Hematopoietic multipotent progenitor cell treated with erythropoietin and hydrocortisone succinate and interleukin-3 and kit ligand, for 17 days (in vitro differentiated cells): ENCODE data around the gene IGFL2.
"Not testable (repeated sequence)": the region's sequence is repeated elsewhere in the genome, so short reads cannot be mapped to it uniquely, and the experiment has no call there.

Experiments used
- DNase-seq: peaks from one replicate; pipeline ENCODE4 v3.0.0-alpha.2; 2015; ENCODE audit warnings: low spot score

The IGFL2 gene

GRCh38 chr19:46142294-46142693 lies 5.7 kb upstream of the IGFL2 start:
- no peak for DNase-seq

GRCh38 chr19:46144756-46145155 lies 3.3 kb upstream of the IGFL2 start:
- no peak for DNase-seq

GRCh38 chr19:46147166-46147740 lies 785 bp upstream of the IGFL2 start:
- no peak for DNase-seq

- DNase-seq: no peak
These were observed 2.6 kb downstream of the IGFL2 start for GRCh38 chr19:46150606-46151005.

DNA sequence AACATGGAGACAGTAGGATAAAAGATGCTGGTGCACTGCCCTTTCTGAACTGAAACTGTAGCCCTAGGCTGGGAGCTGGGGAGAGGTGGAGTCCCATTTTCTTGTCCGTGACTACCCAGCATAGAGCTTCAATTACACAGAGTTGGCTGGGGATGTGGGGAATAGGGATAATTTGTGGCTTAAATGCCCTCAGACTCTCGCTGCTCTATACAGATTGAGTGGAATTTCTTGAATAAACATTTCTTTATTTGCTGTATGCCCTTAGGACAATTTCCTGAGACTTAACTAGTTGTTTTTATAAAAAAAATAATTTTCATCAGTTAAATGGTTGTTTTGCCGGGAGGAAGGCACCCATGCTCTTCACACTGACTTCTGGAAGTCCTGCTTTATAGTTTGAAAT lies 7.2 kb downstream of the IGFL2 start:
- DNase-seq: no peak

- DNase-seq: no peak
These were observed 11.6 kb downstream of the IGFL2 start for GRCh38 chr19:46159418-46160232.

DNA sequence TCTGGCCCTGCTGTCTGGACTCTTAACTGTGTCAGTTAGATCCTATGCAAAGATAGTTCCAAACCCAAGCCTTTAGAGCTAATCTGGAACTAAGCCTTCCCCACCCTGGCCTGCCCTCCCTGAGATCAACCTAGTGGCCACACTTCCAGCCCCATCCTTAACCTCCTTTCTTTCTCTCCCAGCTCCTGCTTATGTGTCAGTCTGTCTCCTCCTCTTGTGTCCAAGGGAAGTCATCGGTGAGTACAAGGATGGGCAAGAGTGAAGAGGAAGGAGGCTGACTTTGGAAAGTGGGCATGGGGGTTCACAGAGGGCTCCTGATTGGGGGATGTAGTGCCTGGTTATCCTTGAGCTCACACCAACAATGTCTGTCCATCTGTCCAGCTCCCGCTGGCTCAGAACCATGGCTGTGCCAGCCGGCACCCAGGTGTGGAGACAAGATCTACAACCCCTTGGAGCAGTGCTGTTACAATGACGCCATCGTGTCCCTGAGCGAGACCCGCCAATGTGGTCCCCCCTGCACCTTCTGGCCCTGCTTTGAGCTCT lies 12.3 kb downstream of the IGFL2 start:
- DNase-seq: no peak

DNA sequence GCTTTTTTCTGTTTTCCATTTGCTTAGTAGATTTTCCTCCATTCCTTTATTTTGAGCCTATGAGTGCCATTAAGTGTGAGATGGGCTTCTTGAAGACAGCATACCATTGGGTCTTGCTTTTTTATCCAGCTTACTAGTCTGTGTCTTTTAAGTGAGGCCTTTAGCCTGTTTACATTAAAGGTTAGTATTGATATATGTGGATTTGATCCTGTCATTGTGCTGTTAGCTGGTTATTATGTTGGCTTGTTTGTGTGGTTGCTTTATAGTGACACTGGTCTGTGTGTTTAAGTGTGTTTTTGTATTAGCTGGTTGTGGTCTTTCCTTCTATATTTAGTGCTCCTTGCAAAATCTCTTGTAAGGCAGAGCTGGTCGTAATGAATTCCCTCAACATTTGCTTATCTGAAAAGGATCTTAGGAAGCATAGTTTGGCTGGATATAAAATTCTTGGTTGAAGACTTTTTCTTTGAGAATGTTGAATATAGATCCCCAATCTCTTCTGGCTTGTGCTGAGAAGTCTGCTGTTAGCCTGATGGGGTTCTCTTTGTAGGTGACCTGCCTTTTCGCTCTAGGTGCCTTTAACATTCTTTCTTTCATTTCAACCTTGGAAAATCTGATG lies 13.7 kb downstream of the IGFL2 start:
- DNase-seq: not testable (repeated sequence)

DNA sequence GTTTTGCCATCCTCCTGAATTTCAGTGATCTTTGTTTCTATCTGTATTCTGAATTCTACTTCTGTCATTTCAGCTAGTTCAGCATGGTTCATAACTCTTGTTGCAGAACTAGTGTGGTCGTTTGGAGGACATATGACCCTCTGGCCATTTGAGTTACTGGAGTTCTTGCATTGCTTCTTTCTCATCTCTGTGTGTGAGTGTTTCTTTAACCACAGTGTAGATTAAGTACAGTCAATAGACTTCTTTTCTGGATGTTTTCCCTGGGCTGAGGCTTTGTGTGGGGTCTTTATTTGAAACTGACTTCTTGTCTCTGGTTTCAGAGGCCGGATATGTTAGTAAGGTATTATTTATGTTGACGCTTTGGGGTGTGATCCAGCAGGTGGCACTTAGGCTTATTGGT lies 14.7 kb downstream of the IGFL2 start:
- DNase-seq: no peak

GRCh38 chr19:46173886-46174480 lies 25.9 kb downstream of the IGFL2 start:
- no peak for DNase-seq

GRCh38 chr19:46176116-46176860 lies 28.2 kb downstream of the IGFL2 start:
- no peak for DNase-seq

DNA sequence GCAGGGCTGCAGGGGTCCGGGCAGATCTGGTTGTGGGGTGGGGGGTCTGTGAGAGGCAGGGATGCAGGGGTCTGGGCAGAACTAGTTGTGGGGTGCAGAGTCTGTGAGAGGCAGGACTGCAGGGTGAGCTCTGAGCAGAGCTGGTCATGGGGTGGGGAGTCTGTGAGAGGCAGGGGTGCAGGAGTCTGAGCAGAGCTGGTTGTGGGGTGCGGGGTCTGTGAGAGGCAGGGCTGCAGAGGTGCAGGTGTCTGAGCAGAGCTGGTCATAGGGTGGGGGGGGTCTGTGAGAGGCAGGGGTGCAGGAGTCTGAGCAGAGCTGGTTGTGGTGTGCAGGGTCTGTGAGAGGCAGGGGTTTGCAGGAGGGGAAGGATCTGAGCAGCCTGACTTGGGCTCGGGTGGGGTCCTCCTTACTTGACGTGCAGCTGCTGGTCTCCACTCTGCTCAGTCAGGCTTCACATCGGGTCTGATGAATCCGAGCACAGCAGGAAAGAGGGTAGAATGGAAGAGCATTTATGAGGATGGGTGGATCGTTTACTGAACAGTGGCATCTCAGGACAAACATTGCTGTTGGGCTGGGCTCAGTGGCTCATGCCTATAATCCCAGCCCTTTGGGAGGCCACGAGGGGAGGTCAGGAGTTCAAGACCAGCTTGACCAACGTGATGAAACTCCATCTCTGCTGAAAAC lies 31.2 kb downstream of the IGFL2 start:
- no peak for DNase-seq

- DNase-seq: no peak
These were observed 32.8 kb downstream of the IGFL2 start for GRCh38 chr19:46180701-46181387.

- no peak for DNase-seq
These were observed 33.3 kb downstream of the IGFL2 start for GRCh38 chr19:46181388-46181779.

- DNase-seq: no peak
These were observed 34.4 kb downstream of the IGFL2 start for GRCh38 chr19:46182476-46182875.

GRCh38 chr19:46184775-46185710 lies 37.0 kb downstream of the IGFL2 start:
- not testable (repeated sequence) for DNase-seq

DNA sequence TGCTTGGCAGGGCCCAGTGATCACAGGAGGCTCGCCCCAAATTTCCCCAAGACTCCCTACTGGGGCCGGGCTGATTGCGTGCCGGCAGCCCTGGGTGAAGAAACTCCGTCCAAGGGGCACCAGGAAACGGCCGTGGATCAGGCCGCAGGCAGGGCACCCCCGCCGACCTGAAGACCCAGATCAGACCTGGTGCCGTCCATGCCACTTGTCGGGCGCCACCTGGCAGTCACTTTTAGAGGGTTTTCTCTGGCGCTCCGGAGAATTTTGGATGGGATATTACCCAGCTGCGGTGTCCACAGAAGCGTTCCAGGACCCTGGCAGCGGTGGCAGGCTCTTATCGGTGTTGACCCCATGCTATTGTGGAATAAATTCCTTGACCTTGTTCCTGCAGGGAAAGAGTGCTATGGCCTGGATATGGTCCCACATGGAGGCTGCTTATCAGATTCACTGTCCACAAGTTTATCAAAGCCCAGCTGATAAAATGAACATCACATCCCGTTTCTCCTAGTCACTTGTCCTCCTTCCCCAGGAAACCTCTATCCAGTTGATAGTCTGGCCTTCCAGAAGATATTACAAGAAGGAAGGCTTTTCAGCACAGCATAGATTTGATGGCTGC lies 38.2 kb downstream of the IGFL2 start:
- DNase-seq: no peak

GRCh38 chr19:46186717-46187101 lies 38.7 kb downstream of the IGFL2 start:
- DNase-seq: no peak
